ENCODE results near the gene ETV5. TPM values are rescaled to one million over a fixed set of nuclear protein-coding genes. Genes with fewer than 3 reads are reported as not detected.

The ETV5 gene
- polyA plus RNA-seq, 1 of the 3 experiments (the other 2 are of a cell fraction) = 20.9 TPM

- TF ChIP-seq TEAD4 (IDR thresholded peaks at IDR 0.05; ENCODE audit: borderline replicate concordance, insufficient read depth) (no peak), RXRA (IDR thresholded peaks at IDR 0.05; ENCODE audit: borderline replicate concordance, low read depth) (no peak)
Observed at GRCh38 chr3:186053954-186054791, 54.7 kb downstream of the ETV5 start (continued).

GRCh38 chr3:186052096-186052840 lies 56.6 kb downstream of the ETV5 start:
- ChIA-PET POLR2A (no interaction called here), CTCF (no interaction called here)
- Histone ChIP-seq H4K20me1 (ENCODE audit: insufficient read depth) (no peaks in the 10 kb centered on the region), H3K4me3 (ENCODE audit: low read depth in 2 of 2, low read length in 1 of 2) (no peak overlapping the region), H3K9me2 (no peaks in the 10 kb centered on the region), H3K4me1 (ENCODE audit: control insufficient read depth in 1 of 2, insufficient read depth in 2 of 2, low read depth in 1 of 2, low read length in 1 of 2) (peaks cover 0 to 17% of the 10 kb centered on the region in 2 experiments; a peak in 1 of 4 replicates), H3F3A (replicated peaks; ENCODE audit: insufficient read depth) (peaks cover 2% of the 10 kb centered on the region), H2AFZ (ENCODE audit: low read depth) (no peak overlapping the region), H3K4me2 (no peak overlapping the region), H3K9me3 (no peaks in the 10 kb centered on the region), H3K27me3 (ENCODE audit: insufficient read depth) (no peaks in the 10 kb centered on the region), H3K27ac (ENCODE audit: low read depth in 2 of 2, low read length in 1 of 2) (no peak overlapping the region; a peak in 1 of 4 replicates), H3K79me2 (ENCODE audit: insufficient read depth) (no peaks in the 10 kb centered on the region), H3K9ac (no peak overlapping the region), H3K36me3 (replicated peaks in 1 of 2; ENCODE audit: control insufficient read depth in 1 of 2, insufficient read depth in 2 of 2, low read length in 1 of 2) (peaks cover 42 to 90% of the 10 kb centered on the region in 2 experiments)
- WGBS (ENCODE audit: low lambda C conversion rate) = 96% methylated on average over 7 of the region's 7 CpGs
- DNase-seq = no peak
- TF ChIP-seq IRF3 (IDR thresholded peaks at IDR 0.05; ENCODE audit: low read depth, low read length) (no peak), EP300 (IDR thresholded peaks at IDR 0.05; ENCODE audit: borderline replicate concordance in 1 of 2, low read depth in 1 of 2, low read length in 1 of 2) (no peak)

- Histone ChIP-seq H3K9ac (no peak overlapping the region), H3K9me3 (no peaks in the 10 kb centered on the region), H3K4me1 (ENCODE audit: control insufficient read depth in 1 of 2, insufficient read depth in 2 of 2, low read depth in 1 of 2, low read length in 1 of 2) (peaks cover 0 to 3% of the 10 kb centered on the region in 2 experiments; a peak in 1 of 4 replicates), H3K27me3 (ENCODE audit: insufficient read depth) (no peaks in the 10 kb centered on the region), H3K36me3 (replicated peaks in 1 of 2; ENCODE audit: control insufficient read depth in 1 of 2, insufficient read depth in 2 of 2, low read length in 1 of 2) (peaks cover 38 to 85% of the 10 kb centered on the region in 2 experiments), H3K4me3 (ENCODE audit: low read depth in 2 of 2, low read length in 1 of 2) (no peak overlapping the region), H3K9me2 (no peaks in the 10 kb centered on the region), H4K20me1 (ENCODE audit: insufficient read depth) (no peaks in the 10 kb centered on the region), H3K4me2 (no peak overlapping the region), H3K27ac (ENCODE audit: low read depth in 2 of 2, low read length in 1 of 2) (no peak overlapping the region), H3K79me2 (ENCODE audit: insufficient read depth) (no peaks in the 10 kb centered on the region), H3F3A (replicated peaks; ENCODE audit: insufficient read depth) (peaks cover 4% of the 10 kb centered on the region), H2AFZ (ENCODE audit: low read depth) (no peak overlapping the region)
- no peak for DNase-seq
- POLR2A ChIA-PET = no interaction called here
- 96% methylated on average over 4 of the region's 4 CpGs for WGBS (ENCODE audit: low lambda C conversion rate)
- CTCF ChIA-PET = no interaction called here
- no peak for TF ChIP-seq POLR2AphosphoS5 (IDR thresholded peaks at IDR 0.05; ENCODE audit: low read depth, low read length)
- no peak for TF ChIP-seq CTCF (IDR thresholded peaks at IDR 0.05)
- no peak for TF ChIP-seq NFIC (IDR thresholded peaks at IDR 0.05; ENCODE audit: borderline replicate concordance)
- no peak for TF ChIP-seq SIN3A (IDR thresholded peaks at IDR 0.05; ENCODE audit: borderline replicate concordance, low read depth, low read length)
Observed at GRCh38 chr3:186049001-186049400, 59.9 kb downstream of the ETV5 start.
